HK-2 (cell line): Measurements from ENCODE around the gene AMBRA1.

Source experiments
- DNase-seq: peaks from one replicate; pipeline ENCODE4 v3.0.0-alpha.2; 2018; ENCODE audit not compliant: unreplicated experiment

AMBRA1 gene

GRCh38 chr11:46508360-46508759 lies 85.5 kb downstream of the AMBRA1 start:
- DNase-seq: no peak

- DNase-seq: no peak
These were observed 87.4 kb downstream of the AMBRA1 start for GRCh38 chr11:46506483-46506791.

GRCh38 chr11:46505741-46506482 lies 87.9 kb downstream of the AMBRA1 start:
- no peak for DNase-seq

GRCh38 chr11:46504817-46505613 lies 88.8 kb downstream of the AMBRA1 start:
- DNase-seq: no peak

GRCh38 chr11:46499821-46500220 lies 94.0 kb downstream of the AMBRA1 start:
- DNase-seq: no peak

GRCh38 chr11:46498968-46499367 lies 94.9 kb downstream of the AMBRA1 start:
- no peak for DNase-seq

- DNase-seq: no peak
These were observed 95.6 kb downstream of the AMBRA1 start for GRCh38 chr11:46498179-46498578.

GRCh38 chr11:46497498-46497897 lies 96.3 kb downstream of the AMBRA1 start:
- no peak for DNase-seq

- no peak for DNase-seq
These were observed 100.0 kb downstream of the AMBRA1 start for GRCh38 chr11:46493791-46494190.

GRCh38 chr11:46492532-46492931 lies 101.3 kb downstream of the AMBRA1 start:
- DNase-seq: no peak

- no peak for DNase-seq
These were observed 102.0 kb downstream of the AMBRA1 start for GRCh38 chr11:46491661-46492330.

- DNase-seq: no peak
These were observed 103.2 kb downstream of the AMBRA1 start for GRCh38 chr11:46490666-46491065.

GRCh38 chr11:46489656-46490560 lies 103.9 kb downstream of the AMBRA1 start:
- peak; percentile 6 for DNase-seq

- no peak for DNase-seq
These were observed 107.9 kb downstream of the AMBRA1 start for GRCh38 chr11:46485856-46486443.

GRCh38 chr11:46484101-46484500 lies 109.7 kb downstream of the AMBRA1 start:
- DNase-seq: no peak

- no peak for DNase-seq
These were observed 112.9 kb downstream of the AMBRA1 start for GRCh38 chr11:46480909-46481308.

- no peak for DNase-seq
These were observed 113.6 kb downstream of the AMBRA1 start for GRCh38 chr11:46480166-46480726.

GRCh38 chr11:46479601-46480000 lies 114.2 kb downstream of the AMBRA1 start:
- DNase-seq: no peak

- DNase-seq: no peak
These were observed 115.6 kb downstream of the AMBRA1 start for GRCh38 chr11:46478196-46478595.

GRCh38 chr11:46477136-46477535 lies 116.7 kb downstream of the AMBRA1 start:
- DNase-seq: no peak

- DNase-seq: no peak
These were observed 117.8 kb downstream of the AMBRA1 start for GRCh38 chr11:46475926-46476545.
